GF-D8 (cell line): ENCODE results near the gene ASB9.
"Not testable (repeated sequence)": the region's sequence is repeated elsewhere in the genome, so short reads cannot be mapped to it uniquely, and the experiment has no call there.

Experiments used
- DNase-seq: peaks from one replicate; lab custom pipeline; 2025; lab: John Stamatoyannopoulos, UW

The ASB9 gene

GRCh38 chrX:15241301-15241700, 28.6 kb downstream of the ASB9 start:
- no peak for DNase-seq

- no peak for DNase-seq
These were observed 29.5 kb downstream of the ASB9 start for GRCh38 chrX:15240414-15240813.

GRCh38 chrX:15236146-15236545, 33.7 kb downstream of the ASB9 start:
- no peak for DNase-seq

GRCh38 chrX:15235001-15235400, 34.9 kb downstream of the ASB9 start:
- DNase-seq = no peak

- no peak for DNase-seq
These were observed 36.4 kb downstream of the ASB9 start for GRCh38 chrX:15233416-15234015.

- DNase-seq = no peak
These were observed 45.1 kb downstream of the ASB9 start for GRCh38 chrX:15224747-15225146.

GRCh38 chrX:15221321-15221720, 48.6 kb downstream of the ASB9 start:
- no peak for DNase-seq

GRCh38 chrX:15217161-15217560, 52.7 kb downstream of the ASB9 start:
- DNase-seq = no peak

- no peak for DNase-seq
These were observed 53.6 kb downstream of the ASB9 start for GRCh38 chrX:15216280-15216679.

GRCh38 chrX:15215366-15215765, 54.5 kb downstream of the ASB9 start:
- no peak for DNase-seq

GRCh38 chrX:15214588-15214987, 55.3 kb downstream of the ASB9 start:
- no peak for DNase-seq

GRCh38 chrX:15209096-15209495, 60.8 kb downstream of the ASB9 start:
- no peak for DNase-seq

- no peak for DNase-seq
These were observed 61.9 kb downstream of the ASB9 start for GRCh38 chrX:15207994-15208393.

- no peak for DNase-seq
These were observed 62.5 kb downstream of the ASB9 start for GRCh38 chrX:15207384-15207783.

- DNase-seq = no peak
These were observed 63.6 kb downstream of the ASB9 start for GRCh38 chrX:15206306-15206705.

GRCh38 chrX:15204130-15204751, 65.6 kb downstream of the ASB9 start:
- DNase-seq = no peak

GRCh38 chrX:15203694-15204093, 66.2 kb downstream of the ASB9 start:
- DNase-seq = no peak

GRCh38 chrX:15202454-15203177, 67.3 kb downstream of the ASB9 start:
- no peak for DNase-seq

- DNase-seq = no peak
These were observed 69.0 kb downstream of the ASB9 start for GRCh38 chrX:15200871-15201270.

GRCh38 chrX:15198608-15199202, 71.2 kb downstream of the ASB9 start:
- DNase-seq = not testable (repeated sequence)

- DNase-seq = no peak
These were observed 75.7 kb downstream of the ASB9 start for GRCh38 chrX:15194146-15194545.
